Placental epithelial cell (primary cell): ENCODE data around the gene CHAT. TPM values are rescaled to one million over a fixed set of nuclear protein-coding genes. Genes with fewer than 3 reads are reported as not detected.

Experiments used
- total RNA-seq: library from RNA; depleted of rRNA; stranded (reverse); fragments of >200 nt; gene quantifications from 2 replicates; pipeline ENCODE4 v1.2.3, GENCODE V29; 2012

CHAT gene
- total RNA-seq: 1.1 and 2.0 TPM in 2 replicates

GRCh38 chr10:49613882-49614241, at the start of gene CHAT:
TSS of gene CHAT (plus strand) at chr10:49614037. CDS start at chr10:49614190, 153 bp downstream.

GRCh38 chr10:49610114-49610457, 3.8 kb upstream of the CHAT start, which contains the start of gene SLC18A3:
TSS of gene SLC18A3 (plus strand) at chr10:49610310. CDS start at chr10:49610741, 431 bp downstream.

GRCh38 chr10:49679480-49679893, 65.7 kb downstream of the CHAT start, which contains the start of gene C10orf53:
TSS of gene C10orf53 (plus strand) at chr10:49679651. CDS start at chr10:49679698, 47 bp downstream.

Other genes starting within 250 kb of the CHAT start
- not detected in 2 replicates for gene DRGX, start 217.9 kb upstream of the CHAT start, total RNA-seq
- 119 and 212 TPM in 2 replicates for gene ERCC6, start 74.9 kb upstream of the CHAT start, total RNA-seq
- 44.6 and 59.7 TPM in 2 replicates for gene SLC18A3, start 3.7 kb upstream of the CHAT start, total RNA-seq
- gene C10orf53, start 65.6 kb downstream of the CHAT start, total RNA-seq: not detected in 2 replicates
- gene OGDHL, start 148.3 kb downstream of the CHAT start, total RNA-seq: 0.39 and 0.98 TPM in 2 replicates